Measurements from ENCODE around the gene SDF4.
A peak's percentile ranks its signal among the peaks of the same experiment; 100 is the strongest.

Gene SDF4

DNA sequence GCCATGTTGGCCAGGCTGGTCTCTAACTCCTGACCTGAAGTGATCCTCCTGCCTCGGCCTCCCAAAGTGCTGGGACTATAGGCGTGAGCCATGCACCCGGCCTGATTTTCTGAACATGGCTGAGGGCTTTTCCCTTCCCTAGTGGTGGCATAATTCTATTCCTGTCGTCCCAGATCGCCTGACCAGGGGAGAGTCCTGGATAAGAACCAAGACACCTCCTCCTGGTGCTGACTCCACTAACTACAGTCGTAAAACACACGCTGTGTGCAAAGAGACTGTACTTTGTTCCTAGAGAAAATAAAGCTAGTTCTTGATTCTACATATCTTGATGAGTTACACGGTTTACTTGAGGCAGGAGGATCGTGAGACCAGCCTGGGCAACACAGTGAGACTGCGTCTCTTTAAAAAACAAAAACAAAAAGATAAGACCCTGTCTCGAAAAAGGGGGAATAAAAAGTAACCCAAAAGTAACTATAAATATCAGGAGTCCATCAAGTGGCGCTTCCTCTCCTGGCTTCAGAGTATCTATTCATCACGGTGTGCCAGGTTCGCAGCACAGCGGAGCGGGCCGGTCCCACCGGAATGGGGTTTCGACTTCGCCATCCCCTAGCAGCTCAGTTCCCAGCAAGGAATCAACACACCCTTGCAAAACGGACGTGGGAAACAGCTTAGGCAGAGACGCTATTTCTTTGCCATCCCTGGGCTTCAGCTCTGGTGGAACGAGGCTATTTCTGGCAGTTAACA, 973 bp downstream of the SDF4 start:
- Histone ChIP-seq H3K9me3 (ENCODE audit: control insufficient read depth, low read length) (no peaks in the 10 kb centered on the region), H3K4me3 (ENCODE audit: low read length) (peak overlapping the region; percentile 97), H3K9ac (ENCODE audit: low read length) (peak overlapping the region; percentile 91), H3K4me1 (ENCODE audit: control insufficient read depth, insufficient read depth, low read length) (peaks cover 22% of the 10 kb centered on the region), H3K36me3 (ENCODE audit: control insufficient read depth, insufficient read depth, low read length) (peaks cover 5% of the 10 kb centered on the region), H3K27me3 (ENCODE audit: control insufficient read depth, insufficient read depth, low read length) (no peaks in the 10 kb centered on the region)

- Histone ChIP-seq H3K9ac (ENCODE audit: low read length) (peak overlapping the region; percentile 16), H3K9me3 (ENCODE audit: control insufficient read depth, low read length) (no peaks in the 10 kb centered on the region), H3K36me3 (ENCODE audit: control insufficient read depth, insufficient read depth, low read length) (peaks cover 5% of the 10 kb centered on the region), H3K27me3 (ENCODE audit: control insufficient read depth, insufficient read depth, low read length) (no peaks in the 10 kb centered on the region), H3K4me3 (ENCODE audit: low read length) (no peak overlapping the region), H3K4me1 (ENCODE audit: control insufficient read depth, insufficient read depth, low read length) (peaks cover 33% of the 10 kb centered on the region)
Measured at GRCh38 chr1:1229770-1230169, 2.0 kb downstream of the SDF4 start.

GRCh38 chr1:1228596-1229321, 3.0 kb downstream of the SDF4 start:
- peaks cover 5% of the 10 kb centered on the region for H3K36me3 ChIP-seq (ENCODE audit: control insufficient read depth, insufficient read depth, low read length)
- peaks cover 34% of the 10 kb centered on the region for H3K4me1 ChIP-seq (ENCODE audit: control insufficient read depth, insufficient read depth, low read length)
- H3K9me3 ChIP-seq (ENCODE audit: control insufficient read depth, low read length) = no peaks in the 10 kb centered on the region
- H3K27me3 ChIP-seq (ENCODE audit: control insufficient read depth, insufficient read depth, low read length) = no peaks in the 10 kb centered on the region
- H3K9ac ChIP-seq (ENCODE audit: low read length) = no peak overlapping the region
- H3K4me3 ChIP-seq (ENCODE audit: low read length) = no peak overlapping the region

DNA sequence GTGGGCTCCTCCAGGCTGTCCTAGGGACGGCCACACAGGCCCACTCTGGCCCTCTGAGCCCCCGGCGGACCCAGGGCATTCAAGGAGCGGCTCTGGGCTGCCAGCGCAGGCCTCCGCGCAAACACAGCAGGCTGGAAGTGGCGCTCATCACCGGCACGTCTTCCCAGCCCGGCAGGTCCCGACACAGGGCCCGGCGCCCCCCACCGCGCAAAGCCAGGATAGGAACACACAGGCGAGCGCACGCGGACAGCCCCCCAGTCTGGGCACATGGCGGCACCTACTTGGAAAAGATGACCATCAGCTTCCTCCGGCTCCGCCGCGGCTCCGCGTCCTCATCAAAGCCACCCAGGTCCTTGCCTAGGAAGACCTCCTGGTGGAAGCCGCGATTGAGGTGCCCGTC, 3.6 kb downstream of the SDF4 start:
- no peak overlapping the region for H3K9ac ChIP-seq (ENCODE audit: low read length)
- H3K9me3 ChIP-seq (ENCODE audit: control insufficient read depth, low read length) = no peaks in the 10 kb centered on the region
- H3K27me3 ChIP-seq (ENCODE audit: control insufficient read depth, insufficient read depth, low read length) = no peaks in the 10 kb centered on the region
- no peak overlapping the region for H3K4me3 ChIP-seq (ENCODE audit: low read length)
- H3K36me3 ChIP-seq (ENCODE audit: control insufficient read depth, insufficient read depth, low read length) = peaks cover 5% of the 10 kb centered on the region
- H3K4me1 ChIP-seq (ENCODE audit: control insufficient read depth, insufficient read depth, low read length) = peaks cover 30% of the 10 kb centered on the region

DNA sequence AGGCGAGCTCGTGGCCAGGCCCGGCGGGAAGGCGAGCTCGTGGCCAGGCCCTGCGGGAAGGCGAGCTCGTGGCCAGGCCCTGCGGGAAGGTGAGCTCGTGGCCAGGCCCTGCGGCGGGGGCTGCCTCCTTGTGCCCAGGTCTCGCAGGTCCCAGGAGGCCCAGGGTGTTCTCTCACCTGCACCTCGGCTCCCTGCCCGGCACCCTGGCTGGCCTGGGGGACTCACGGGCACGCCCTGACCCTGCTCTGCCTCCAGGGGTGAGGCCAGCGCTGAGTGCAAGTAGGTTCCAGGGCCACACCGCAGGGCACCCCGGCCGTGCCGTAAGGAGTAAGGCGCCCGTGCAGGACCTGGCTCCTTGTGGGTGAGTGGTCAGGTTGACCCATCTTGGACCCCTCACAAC, 4.4 kb downstream of the SDF4 start:
- no peak overlapping the region for H3K9ac ChIP-seq (ENCODE audit: low read length)
- no peak overlapping the region for H3K4me3 ChIP-seq (ENCODE audit: low read length)
- H3K9me3 ChIP-seq (ENCODE audit: control insufficient read depth, low read length) = no peaks in the 10 kb centered on the region
- H3K27me3 ChIP-seq (ENCODE audit: control insufficient read depth, insufficient read depth, low read length) = no peaks in the 10 kb centered on the region
- H3K4me1 ChIP-seq (ENCODE audit: control insufficient read depth, insufficient read depth, low read length) = peaks cover 25% of the 10 kb centered on the region
- H3K36me3 ChIP-seq (ENCODE audit: control insufficient read depth, insufficient read depth, low read length) = peaks cover 10% of the 10 kb centered on the region

GRCh38 chr1:1226566-1227362, 5.0 kb downstream of the SDF4 start:
- Histone ChIP-seq H3K36me3 (ENCODE audit: control insufficient read depth, insufficient read depth, low read length) (peaks cover 10% of the 10 kb centered on the region), H3K9ac (ENCODE audit: low read length) (no peak overlapping the region), H3K9me3 (ENCODE audit: control insufficient read depth, low read length) (no peaks in the 10 kb centered on the region), H3K4me1 (ENCODE audit: control insufficient read depth, insufficient read depth, low read length) (peaks cover 31% of the 10 kb centered on the region), H3K4me3 (ENCODE audit: low read length) (no peak overlapping the region), H3K27me3 (ENCODE audit: control insufficient read depth, insufficient read depth, low read length) (no peaks in the 10 kb centered on the region)

DNA sequence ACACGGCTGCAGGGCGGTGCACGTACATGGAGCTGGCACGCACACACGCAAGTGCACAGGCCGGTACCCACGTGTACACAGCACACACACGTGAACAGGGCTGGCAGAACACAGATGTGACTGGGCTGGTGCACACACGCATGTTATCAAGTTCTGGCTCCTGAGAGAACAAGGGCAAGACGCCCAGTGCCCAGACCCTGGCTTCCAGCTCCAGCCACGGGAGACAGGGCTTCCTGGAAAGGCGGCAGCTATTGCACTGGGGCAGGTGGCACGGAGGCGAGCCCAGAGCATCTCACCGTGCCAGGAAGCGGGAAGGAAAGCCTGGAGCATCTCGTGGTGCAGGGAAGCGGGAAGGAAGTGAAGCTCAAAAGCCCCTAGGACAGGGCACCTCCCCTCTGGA, 5.9 kb downstream of the SDF4 start:
- no peak overlapping the region for H3K9ac ChIP-seq (ENCODE audit: low read length)
- H3K36me3 ChIP-seq (ENCODE audit: control insufficient read depth, insufficient read depth, low read length) = peaks cover 10% of the 10 kb centered on the region
- no peaks in the 10 kb centered on the region for H3K9me3 ChIP-seq (ENCODE audit: control insufficient read depth, low read length)
- H3K4me1 ChIP-seq (ENCODE audit: control insufficient read depth, insufficient read depth, low read length) = peaks cover 32% of the 10 kb centered on the region
- H3K4me3 ChIP-seq (ENCODE audit: low read length) = no peak overlapping the region
- H3K27me3 ChIP-seq (ENCODE audit: control insufficient read depth, insufficient read depth, low read length) = no peaks in the 10 kb centered on the region

GRCh38 chr1:1225238-1225845, 6.5 kb downstream of the SDF4 start:
- H3K9me3 ChIP-seq (ENCODE audit: control insufficient read depth, low read length) = no peaks in the 10 kb centered on the region
- no peaks in the 10 kb centered on the region for H3K27me3 ChIP-seq (ENCODE audit: control insufficient read depth, insufficient read depth, low read length)
- peaks cover 10% of the 10 kb centered on the region for H3K36me3 ChIP-seq (ENCODE audit: control insufficient read depth, insufficient read depth, low read length)
- H3K9ac ChIP-seq (ENCODE audit: low read length) = no peak overlapping the region
- no peak overlapping the region for H3K4me3 ChIP-seq (ENCODE audit: low read length)
- H3K4me1 ChIP-seq (ENCODE audit: control insufficient read depth, insufficient read depth, low read length) = peaks cover 28% of the 10 kb centered on the region

DNA sequence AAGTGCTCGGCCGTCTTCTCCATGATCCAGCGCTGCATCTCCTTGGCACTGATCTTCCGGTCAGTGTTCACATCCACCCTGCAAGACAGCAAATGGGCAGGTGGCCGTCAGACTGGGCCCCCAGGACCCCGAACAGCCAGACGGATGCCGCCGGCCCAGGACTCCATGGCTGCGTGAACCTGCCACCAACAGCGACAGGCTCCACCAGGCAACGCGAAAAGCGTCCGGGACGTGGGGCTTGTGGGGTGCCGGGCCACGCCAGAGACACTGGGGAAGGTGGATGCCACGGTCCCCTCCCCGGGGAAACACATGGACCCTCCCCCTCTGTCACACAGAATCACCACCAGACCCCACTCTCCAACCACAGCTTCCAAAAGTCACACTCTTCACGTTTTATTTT, 7.9 kb downstream of the SDF4 start:
- no peaks in the 10 kb centered on the region for H3K27me3 ChIP-seq (ENCODE audit: control insufficient read depth, insufficient read depth, low read length)
- H3K9me3 ChIP-seq (ENCODE audit: control insufficient read depth, low read length) = no peaks in the 10 kb centered on the region
- peaks cover 10% of the 10 kb centered on the region for H3K36me3 ChIP-seq (ENCODE audit: control insufficient read depth, insufficient read depth, low read length)
- no peak overlapping the region for H3K4me3 ChIP-seq (ENCODE audit: low read length)
- H3K4me1 ChIP-seq (ENCODE audit: control insufficient read depth, insufficient read depth, low read length) = peaks cover 22% of the 10 kb centered on the region
- H3K9ac ChIP-seq (ENCODE audit: low read length) = no peak overlapping the region

- no peaks in the 10 kb centered on the region for H3K27me3 ChIP-seq (ENCODE audit: control insufficient read depth, insufficient read depth, low read length)
- H3K9me3 ChIP-seq (ENCODE audit: control insufficient read depth, low read length) = no peaks in the 10 kb centered on the region
- H3K4me3 ChIP-seq (ENCODE audit: low read length) = no peak overlapping the region
- peaks cover 22% of the 10 kb centered on the region for H3K4me1 ChIP-seq (ENCODE audit: control insufficient read depth, insufficient read depth, low read length)
- no peak overlapping the region for H3K9ac ChIP-seq (ENCODE audit: low read length)
- peaks cover 10% of the 10 kb centered on the region for H3K36me3 ChIP-seq (ENCODE audit: control insufficient read depth, insufficient read depth, low read length)
Measured at GRCh38 chr1:1223321-1223720, 8.5 kb downstream of the SDF4 start.

DNA sequence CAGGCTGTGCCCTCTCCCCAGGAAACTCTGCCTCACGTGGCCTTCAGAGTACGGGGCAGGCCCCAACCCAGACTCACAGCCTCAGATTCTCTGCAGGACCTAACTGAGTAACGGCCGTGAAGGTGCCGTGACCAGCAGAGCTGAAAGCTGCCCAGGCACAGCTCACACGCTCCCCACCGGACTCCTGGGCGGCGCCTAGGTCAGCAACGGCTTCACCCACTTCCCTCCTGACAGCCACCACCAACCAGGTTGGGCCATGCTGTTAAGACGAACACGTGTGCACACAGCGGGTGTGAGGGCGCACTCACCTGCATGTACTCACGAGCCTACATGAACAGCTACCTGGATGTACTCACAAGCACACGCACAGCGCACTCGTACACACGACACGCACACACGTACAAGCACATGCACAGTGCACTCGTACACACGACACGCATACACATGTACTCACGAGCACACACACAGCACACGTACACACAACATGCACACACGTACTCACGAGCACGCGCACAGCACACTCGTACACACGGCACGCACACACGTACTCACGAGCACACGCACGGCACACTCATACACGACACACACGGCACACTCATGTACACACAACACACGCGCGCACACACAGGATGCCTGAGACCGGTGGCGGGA, 9.1 kb downstream of the SDF4 start:
- Histone ChIP-seq H3K27me3 (ENCODE audit: control insufficient read depth, insufficient read depth, low read length) (no peaks in the 10 kb centered on the region), H3K36me3 (ENCODE audit: control insufficient read depth, insufficient read depth, low read length) (peaks cover 10% of the 10 kb centered on the region), H3K9me3 (ENCODE audit: control insufficient read depth, low read length) (no peaks in the 10 kb centered on the region), H3K4me1 (ENCODE audit: control insufficient read depth, insufficient read depth, low read length) (peaks cover 22% of the 10 kb centered on the region), H3K9ac (ENCODE audit: low read length) (no peak overlapping the region), H3K4me3 (ENCODE audit: low read length) (no peak overlapping the region)
